Colonic mucosa (tissue), 4 donors: ENCODE results near the gene MYCT1. TPM values are rescaled to one million over a fixed set of nuclear protein-coding genes. Genes with fewer than 3 reads are reported as not detected.

Source experiments
- DNase-seq: peaks from one replicate; pipeline ENCODE4 v3.0.0-alpha.2; 2020
- H3K27ac ChIP-seq: fragments of 200-600 bp; one replicate; pipeline ENCODE4 v1.8.0; 2021
- H3K27me3 ChIP-seq: fragments of 200-600 bp; one replicate; pipeline ENCODE4 v1.8.0; 2021
- H3K36me3 ChIP-seq: fragments of 200-600 bp; one replicate; pipeline ENCODE4 v1.8.0; 2021
- H3K4me1 ChIP-seq: fragments of 200-600 bp; one replicate; pipeline ENCODE4 v1.8.0; 2021; ENCODE audit warnings: mild to moderate bottlenecking
- H3K4me3 ChIP-seq: fragments of 200-600 bp; one replicate; pipeline ENCODE4 v1.8.0; 2021
- H3K9ac ChIP-seq, 2 donors: one replicate each; pipeline ENCODE4 v1.7.0; 2013; ENCODE audit warnings: control low read depth in 2 of 2, low read depth in 2 of 2, low read length in 2 of 2
- H3K9me3 ChIP-seq: fragments of 200-600 bp; one replicate; pipeline ENCODE4 v1.8.0; 2021
- CTCF ChIP-seq: fragments of 200-600 bp; IDR thresholded peaks from one replicate; pipeline ENCODE4 v1.8.0; 2022; ENCODE audit warnings: antibody characterized with exemption, mild to moderate bottlenecking
- intact Hi-C: fragments of 100-400 bp; cut with DNase I; formaldehyde crosslinking; loops from one replicate; pipeline ENCODE4 v1.14.1; 2022
- total RNA-seq, 2 donors: library from RNA; stranded (reverse); fragmentation: NEBNext Ultra II Directional in 1 of 2; extraction: Animal tissue kit (Norgen Biotek cat#: 25700) in 1 of 2; gene quantifications; one replicate each; pipeline ENCODE4 v1.2.1, GENCODE V29; 2021
- donor health status: healthy.
- donor health status: DM: no; HTN: no; CAD: no.
- donor health status: DM: no; HTN: no; CAD: no.

Gene MYCT1
- total RNA-seq, 2 donors from 2014 or later: 1.9 to 4.8 TPM

- Histone ChIP-seq H3K27me3 (no peaks in the 10 kb centered on the region), H3K9me3 (no peaks in the 10 kb centered on the region), H3K9ac (no peak overlapping the region), H3K4me3 (no peak overlapping the region), H3K4me1 (no peaks in the 10 kb centered on the region), H3K36me3 (no peaks in the 10 kb centered on the region), H3K27ac (no peak overlapping the region)
- DNase-seq: no peak
- intact Hi-C loops: no loop called here
- no peak for TF ChIP-seq CTCF
Measured at GRCh38 chr6:152723398-152723797, 25.7 kb downstream of the MYCT1 start.

- Histone ChIP-seq H3K9me3 (no peaks in the 10 kb centered on the region), H3K27ac (no peak overlapping the region), H3K4me1 (no peaks in the 10 kb centered on the region), H3K4me3 (no peak overlapping the region), H3K9ac (no peak overlapping the region), H3K27me3 (no peaks in the 10 kb centered on the region), H3K36me3 (no peaks in the 10 kb centered on the region)
- no peak for TF ChIP-seq CTCF
- intact Hi-C loops: no loop called here
- DNase-seq: no peak
Measured at GRCh38 chr6:152726313-152726712, 28.6 kb downstream of the MYCT1 start.

- Histone ChIP-seq H3K27ac (no peak overlapping the region), H3K9ac (no peak overlapping the region), H3K36me3 (no peaks in the 10 kb centered on the region), H3K27me3 (no peaks in the 10 kb centered on the region), H3K4me3 (no peak overlapping the region), H3K4me1 (no peaks in the 10 kb centered on the region), H3K9me3 (no peaks in the 10 kb centered on the region)
- no peak for DNase-seq
- no peak for TF ChIP-seq CTCF
- intact Hi-C loops: no loop called here
Measured at GRCh38 chr6:152727507-152727906, 29.8 kb downstream of the MYCT1 start.

GRCh38 chr6:152734630-152735029 lies 36.9 kb downstream of the MYCT1 start:
- H3K27ac ChIP-seq: no peak overlapping the region
- H3K9ac ChIP-seq: no peak overlapping the region
- H3K27me3 ChIP-seq: no peaks in the 10 kb centered on the region
- H3K4me1 ChIP-seq: no peaks in the 10 kb centered on the region
- TF ChIP-seq CTCF: no peak
- intact Hi-C loops: no loop called here
- no peaks in the 10 kb centered on the region for H3K9me3 ChIP-seq
- no peak for DNase-seq
- H3K4me3 ChIP-seq: no peak overlapping the region
- no peaks in the 10 kb centered on the region for H3K36me3 ChIP-seq

GRCh38 chr6:152736687-152737273 lies 39.1 kb downstream of the MYCT1 start:
- intact Hi-C loops: no loop called here
- H3K4me1 ChIP-seq: no peaks in the 10 kb centered on the region

More at GRCh38 chr6:152736687-152737273, 39.1 kb downstream of the MYCT1 start:
- no peak overlapping the region for H3K4me3 ChIP-seq
- no peak overlapping the region for H3K27ac ChIP-seq
- no peaks in the 10 kb centered on the region for H3K27me3 ChIP-seq
- no peak for TF ChIP-seq CTCF
- H3K9me3 ChIP-seq: no peaks in the 10 kb centered on the region
- H3K36me3 ChIP-seq: no peaks in the 10 kb centered on the region
- H3K9ac ChIP-seq: no peak overlapping the region
- DNase-seq: no peak
